Esophagus squamous epithelium (tissue), 5 donors: ENCODE results near the gene RPL32. TPM values are rescaled to one million over a fixed set of nuclear protein-coding genes. Genes with fewer than 3 reads are reported as not detected.

Source experiments
- DNase-seq: peaks from one replicate; lab custom pipeline; 2025; lab: John Stamatoyannopoulos, UW
- H3K27ac ChIP-seq, 4 donors: fragments of 200-600 bp; sonication (generic); one replicate each; pipeline ENCODE4 v1.5.1; 2016 to 2019; ENCODE audit warnings: mild to moderate bottlenecking in 1 of 4
- H3K27me3 ChIP-seq, 4 donors: fragments of 200-600 bp; sonication (generic); 1 replicate in 3 of 4; 2 replicates in 1 of 4; pipeline versions ENCODE4 v1.5.1 to v1.6.0; 2017 to 2021; ENCODE audit warnings: antibody characterized with exemption in 1 of 4
- H3K36me3 ChIP-seq, 3 donors: fragments of 200-600 bp; sonication (generic); one replicate each; pipeline ENCODE4 v1.5.1; 2016 to 2019
- H3K4me1 ChIP-seq, 3 donors: fragments of 200-600 bp; sonication (generic); one replicate each; pipeline ENCODE4 v1.5.1; 2017 to 2019
- H3K4me3 ChIP-seq, 4 donors: fragments of 200-600 bp; sonication (generic); 1 replicate in 3 of 4; 2 replicates in 1 of 4; pipeline ENCODE4 v1.5.1; 2016 to 2019; ENCODE audit warnings: mild to moderate bottlenecking in 2 of 4, moderate library complexity in 1 of 4
- H3K9me3 ChIP-seq, 3 donors: fragments of 200-600 bp; sonication (generic); one replicate each; pipeline ENCODE4 v1.5.1; 2016 to 2019
- CTCF ChIP-seq, 6 experiments: fragments of 450-650 bp in 4 of 6; fragments of 200-600 bp in 2 of 6; sonication (generic) in 2 of 6; IDR thresholded peaks; one replicate each; pipeline ENCODE4 v1.5.1; 2016 to 2019; ENCODE audit warnings: antibody characterized with exemption in 6 of 6, mild to moderate bottlenecking in 4 of 6, moderate library complexity in 4 of 6
- POLR2A ChIP-seq, 4 donors: fragments of 450-650 bp; IDR thresholded peaks; one replicate each; pipeline ENCODE4 v1.6.1; 2017; ENCODE audit warnings: antibody characterized with exemption in 4 of 4, mild to moderate bottlenecking in 4 of 4, moderate library complexity in 3 of 4
- WGBS, 2 donors: methylation state at CpG; one replicate each; pipeline ENCODE4 v1.1.5; 2018; 5-methylcytosine and 5-hydroxymethylcytosine counted together
- intact Hi-C: fragments of 100-400 bp; cut with DNase I; formaldehyde crosslinking; loops from one replicate; pipeline ENCODE4 v1.15.0; 2022
- total RNA-seq, 4 donors: library from RNA; depleted of rRNA; stranded (reverse); fragments of >200 nt; gene quantifications; one replicate each; pipeline ENCODE4 v1.1.0, GENCODE V29; 2016
- donor health status: DM: yes; HTN: yes; CAD: no.

RPL32 gene
- total RNA-seq, 4 donors from 2014 or later: 657 to 937 (median 873) TPM

DNA sequence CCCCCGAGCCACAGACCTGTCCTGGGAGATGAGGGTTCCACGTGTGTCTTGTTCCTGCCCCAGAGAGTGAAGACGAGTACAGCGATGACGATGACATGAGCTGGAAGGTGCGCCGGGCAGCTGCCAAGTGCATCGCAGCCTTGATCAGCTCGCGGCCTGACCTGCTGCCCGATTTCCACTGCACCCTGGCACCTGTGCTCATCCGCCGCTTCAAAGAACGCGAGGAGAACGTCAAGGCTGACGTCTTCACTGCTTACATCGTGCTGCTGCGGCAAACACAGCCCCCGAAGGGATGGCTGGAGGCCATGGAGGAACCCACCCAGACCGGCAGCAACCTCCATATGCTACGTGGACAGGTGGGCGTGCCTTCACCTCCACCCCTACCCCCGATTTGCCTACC is 26.3 kb downstream of the RPL32 start:
- no peak for DNase-seq

DNA sequence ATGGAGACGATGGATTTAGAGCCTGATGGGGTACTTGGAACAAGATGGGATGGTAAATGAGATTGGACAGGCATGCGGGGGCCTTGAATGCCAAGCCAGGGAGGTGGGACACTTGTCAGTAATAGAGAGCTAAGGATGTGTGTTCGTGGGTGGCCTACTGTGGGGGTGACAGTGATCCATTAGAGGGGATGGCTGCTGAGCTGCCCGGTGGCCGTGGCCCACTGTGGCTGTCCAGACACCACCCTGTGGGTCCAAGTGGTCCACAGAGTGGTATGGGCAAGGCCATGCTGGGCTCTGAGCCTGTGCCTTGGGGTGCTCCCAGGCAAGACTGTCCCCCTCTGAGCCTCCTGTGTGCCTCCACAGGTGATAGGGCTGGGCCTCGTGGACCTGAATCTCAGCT is 27.4 kb downstream of the RPL32 start:
- DNase-seq: no peak
- Histone ChIP-seq H3K27ac (no peak overlapping the region), H3K4me3 (no peak overlapping the region), H3K27me3 (no peaks in the 10 kb centered on the region), H3K36me3 (peaks cover 0 to 41% (median 0%) of the 10 kb centered on the region in 3 donors), H3K4me1 (peaks cover 4 to 27% (median 12%) of the 10 kb centered on the region in 3 donors), H3K9me3 (no peaks in the 10 kb centered on the region)
- intact Hi-C loops: no loop called here
- no peak for TF ChIP-seq CTCF (IDR thresholded peaks at IDR 0.05)
- TF ChIP-seq POLR2A (IDR thresholded peaks at IDR 0.05): no peak
- 84 to 88% methylated on average over 5 to 6 of the region's 6 CpGs for WGBS, 2 donors

More for the DNA sequence above, 26.3 kb downstream of the RPL32 start:
- Histone ChIP-seq H3K27ac (no peak overlapping the region), H3K36me3 (peaks cover 0 to 41% (median 0%) of the 10 kb centered on the region in 3 donors), H3K27me3 (no peaks in the 10 kb centered on the region), H3K9me3 (no peaks in the 10 kb centered on the region), H3K4me3 (no peak overlapping the region), H3K4me1 (peaks cover 0 to 16% (median 5%) of the 10 kb centered on the region in 3 donors)
- TF ChIP-seq POLR2A (IDR thresholded peaks at IDR 0.05): no peak
- no peak for TF ChIP-seq CTCF (IDR thresholded peaks at IDR 0.05)
- intact Hi-C loops: no loop called here
- WGBS, 2 donors: 60 to 90% methylated on average over 1 to 23 of the region's 24 CpGs

- no peaks in the 10 kb centered on the region for H3K27me3 ChIP-seq
- H3K4me3 ChIP-seq: no peak overlapping the region
- WGBS, 2 donors: 67 to 85% methylated on average over 2 to 3 of the region's 3 CpGs
- intact Hi-C loops: no loop called here
- H3K9me3 ChIP-seq: no peaks in the 10 kb centered on the region
- DNase-seq: no peak
- no peak for TF ChIP-seq CTCF (IDR thresholded peaks at IDR 0.05)
- no peak for TF ChIP-seq POLR2A (IDR thresholded peaks at IDR 0.05)
- peaks cover 0 to 35% (median 0%) of the 10 kb centered on the region in 3 donors for H3K36me3 ChIP-seq
- H3K4me1 ChIP-seq: peaks cover 4 to 27% (median 12%) of the 10 kb centered on the region in 3 donors
- H3K27ac ChIP-seq: no peak overlapping the region
Observed at GRCh38 chr3:12812812-12813211, 28.6 kb downstream of the RPL32 start.

GRCh38 chr3:12810961-12811360 is 30.4 kb downstream of the RPL32 start:
- no peak overlapping the region for H3K4me3 ChIP-seq
- H3K27ac ChIP-seq: peak overlapping the region in 3 of 4 donors; percentile 71 to 90 (median 85)
- H3K36me3 ChIP-seq: peaks cover 0 to 16% (median 0%) of the 10 kb centered on the region in 3 donors
- intact Hi-C loops: no loop called here
- DNase-seq: no peak
- H3K4me1 ChIP-seq: peaks cover 4 to 22% (median 12%) of the 10 kb centered on the region in 3 donors
- TF ChIP-seq POLR2A (IDR thresholded peaks at IDR 0.05): no peak
- no peak for TF ChIP-seq CTCF (IDR thresholded peaks at IDR 0.05)
- H3K9me3 ChIP-seq: no peaks in the 10 kb centered on the region
- 0 to 72% methylated on average over 1 to 2 of the region's 5 CpGs for WGBS, 2 donors
- H3K27me3 ChIP-seq: no peaks in the 10 kb centered on the region

DNA sequence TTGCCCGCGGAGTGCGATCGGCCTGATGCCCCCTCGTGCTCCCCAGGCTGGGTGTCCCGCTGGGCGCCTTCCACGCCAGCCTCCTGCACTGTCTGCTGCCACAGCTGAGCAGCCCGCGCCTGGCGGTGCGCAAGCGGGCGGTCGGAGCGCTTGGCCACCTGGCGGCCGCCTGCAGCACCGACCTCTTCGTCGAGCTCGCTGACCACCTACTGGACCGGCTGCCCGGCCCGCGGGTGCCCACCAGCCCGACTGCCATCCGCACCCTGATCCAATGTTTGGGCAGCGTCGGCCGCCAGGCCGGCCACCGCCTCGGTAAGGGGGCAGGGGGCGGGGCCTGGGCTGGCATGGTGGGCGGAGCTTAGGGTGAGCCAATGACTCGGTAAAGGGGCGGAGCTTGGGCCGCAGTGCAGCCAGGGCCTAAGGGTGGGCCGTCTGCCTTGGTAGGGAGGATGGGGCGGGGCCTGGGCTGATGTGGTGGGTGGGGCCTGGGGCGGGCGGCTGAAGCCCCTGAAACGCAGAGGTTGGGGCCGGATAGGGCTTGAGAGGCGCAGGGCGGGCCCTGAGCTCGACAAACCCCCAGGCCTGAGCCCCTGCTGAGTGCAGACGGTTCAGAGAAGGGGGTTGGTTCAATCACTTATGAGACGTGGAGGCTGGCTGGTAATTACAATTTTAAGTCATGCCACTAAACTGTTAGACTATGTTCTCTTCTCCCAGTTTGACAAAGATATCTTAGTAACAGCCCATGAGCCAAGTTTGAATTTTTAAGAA is 31.2 kb downstream of the RPL32 start:
- intact Hi-C loops: no loop called here
- Histone ChIP-seq H3K4me3 (peak overlapping the region; percentile 44 to 76 (median 56)), H3K27ac (peak overlapping the region; percentile 71 to 90 (median 80)), H3K4me1 (peaks cover 4 to 22% (median 12%) of the 10 kb centered on the region in 3 donors), H3K27me3 (no peaks in the 10 kb centered on the region), H3K9me3 (no peaks in the 10 kb centered on the region), H3K36me3 (peaks cover 0 to 14% (median 0%) of the 10 kb centered on the region in 3 donors)
- DNase-seq: peak; percentile 68
- 0 to 9% methylated on average over 4 to 9 of the region's 50 CpGs for WGBS, 2 donors
- TF ChIP-seq CTCF (IDR thresholded peaks at IDR 0.05) (peak in 5 of 6 experiments; percentile 80 to 99 (median 93)), POLR2A (IDR thresholded peaks at IDR 0.05) (peak in 2 of 4 donors; percentile 21 to 48)
